Measurements from ENCODE around the gene MAP3K5.

DNA sequence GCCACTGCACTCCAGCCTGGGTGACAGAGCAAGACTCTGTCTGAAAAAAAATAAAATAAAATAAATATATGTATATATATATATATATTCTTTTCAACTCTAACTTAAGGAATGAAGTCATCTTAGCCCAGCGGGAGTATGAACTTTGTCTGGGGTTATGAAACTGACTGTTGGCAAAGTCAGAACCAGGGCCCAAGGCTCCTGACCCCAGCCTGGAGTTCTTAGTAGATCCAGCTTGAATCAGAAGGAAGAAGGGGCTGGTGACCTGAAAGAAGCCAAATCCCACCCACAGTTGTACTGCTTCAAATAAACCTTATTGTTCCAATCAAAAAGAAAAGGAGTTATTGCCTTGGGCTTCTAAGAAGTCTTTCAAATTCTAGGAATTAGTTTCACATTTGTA, 158.9 kb downstream of the MAP3K5 start:
- TF ChIP-seq, protein P1, sequence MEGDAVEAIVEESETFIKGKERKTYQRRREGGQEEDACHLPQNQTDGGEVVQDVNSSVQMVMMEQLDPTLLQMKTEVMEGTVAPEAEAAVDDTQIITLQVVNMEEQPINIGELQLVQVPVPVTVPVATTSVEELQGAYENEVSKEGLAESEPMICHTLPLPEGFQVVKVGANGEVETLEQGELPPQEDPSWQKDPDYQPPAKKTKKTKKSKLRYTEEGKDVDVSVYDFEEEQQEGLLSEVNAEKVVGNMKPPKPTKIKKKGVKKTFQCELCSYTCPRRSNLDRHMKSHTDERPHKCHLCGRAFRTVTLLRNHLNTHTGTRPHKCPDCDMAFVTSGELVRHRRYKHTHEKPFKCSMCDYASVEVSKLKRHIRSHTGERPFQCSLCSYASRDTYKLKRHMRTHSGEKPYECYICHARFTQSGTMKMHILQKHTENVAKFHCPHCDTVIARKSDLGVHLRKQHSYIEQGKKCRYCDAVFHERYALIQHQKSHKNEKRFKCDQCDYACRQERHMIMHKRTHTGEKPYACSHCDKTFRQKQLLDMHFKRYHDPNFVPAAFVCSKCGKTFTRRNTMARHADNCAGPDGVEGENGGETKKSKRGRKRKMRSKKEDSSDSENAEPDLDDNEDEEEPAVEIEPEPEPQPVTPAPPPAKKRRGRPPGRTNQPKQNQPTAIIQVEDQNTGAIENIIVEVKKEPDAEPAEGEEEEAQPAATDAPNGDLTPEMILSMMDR (IDR thresholded peaks at IDR 0.05) = no peak
- TF ChIP-seq EP300 (IDR thresholded peaks at IDR 0.05) (no peak), POLR2AphosphoS5 (IDR thresholded peaks at IDR 0.05) (no peak)

Data from suprapubic skin (tissue), 4 donors.